H1 (cell line): ENCODE measurements around the gene PIM1. TPM values are rescaled to one million over a fixed set of nuclear protein-coding genes. Genes with fewer than 3 reads are reported as not detected.

ENCODE experiments used
- CTCF ChIA-PET: fragments of 300-600 bp; sonication (Branson Sonifier 250); formaldehyde crosslinking; loops from one replicate; lab custom pipeline; 2021; ENCODE audit not compliant: partially characterized antibody; lab: Charles Lee
- POLR2A ChIA-PET: fragments of 300-600 bp; sonication (Branson Sonifier 250); formaldehyde crosslinking; loops from one replicate; lab custom pipeline; 2021; ENCODE audit warnings: inconsistent platforms; ENCODE audit not compliant: partially characterized antibody; lab: Charles Lee
- DNase-seq, 2 experiments: peaks; one replicate each; pipeline versions ENCODE4 v3.0.0 to v3.0.0-alpha.2; 2010 to 2022; ENCODE audit warnings: low spot score in 2 of 2, low read depth in 1 of 2, mixed read lengths in 1 of 2
- FAIRE-seq: peaks from 2 replicates; lab custom pipeline; 2011; peaks lifted over from hg19 to GRCh38; lab: Jason Lieb, UNC
- H2AFZ ChIP-seq: 2 replicates; pipeline ENCODE4 v1.8.1; 2012; ENCODE audit warnings: low read length, inconsistent platforms
- H2AK5ac ChIP-seq: 2 replicates; pipeline ENCODE4 v1.6.1; 2013; ENCODE audit warnings: low read depth, low read length
- H2BK120ac ChIP-seq: replicated peaks from 2 replicates; pipeline ENCODE3; 2013; ENCODE audit warnings: low read depth, low read length, inconsistent platforms
- H2BK12ac ChIP-seq: 2 replicates; pipeline ENCODE4 v1.6.1; 2013; ENCODE audit warnings: low read depth, low read length
- H2BK15ac ChIP-seq: 2 replicates; pipeline ENCODE4 v1.6.1; 2013; ENCODE audit warnings: low read length
- H2BK20ac ChIP-seq: 2 replicates; pipeline ENCODE4 v1.6.1; 2013; ENCODE audit warnings: low read length
- H2BK5ac ChIP-seq: 2 replicates; pipeline ENCODE4 v1.6.1; 2013; ENCODE audit warnings: low read depth, low read length
- H3K14ac ChIP-seq: 2 replicates; pipeline ENCODE4 v1.6.1; 2013; ENCODE audit warnings: inconsistent platforms; ENCODE audit not compliant: insufficient read length
- H3K18ac ChIP-seq: 2 replicates; pipeline ENCODE4 v1.6.1; 2013; ENCODE audit warnings: low read length; ENCODE audit errors: extremely low read depth
- H3K23ac ChIP-seq: 2 replicates; pipeline ENCODE4 v1.6.1; 2013; ENCODE audit warnings: inconsistent platforms; ENCODE audit not compliant: insufficient read length
- H3K23me2 ChIP-seq: 2 replicates; pipeline ENCODE4 v1.6.1; 2013; ENCODE audit warnings: low read depth, low read length
- H3K27ac ChIP-seq: 2 replicates; pipeline ENCODE4 v1.6.1; 2011; ENCODE audit warnings: low read depth, low read length, inconsistent platforms
- H3K27me3 ChIP-seq, 4 experiments: replicated peaks in 1 of 4; 1 replicate in 1 of 4; 2 replicates in 3 of 4; pipeline versions ENCODE4 v1.6.1 to v1.8.1; 2011 to 2013; ENCODE audit warnings: low read length in 3 of 4, mild to moderate bottlenecking in 3 of 4, inconsistent platforms in 2 of 4, mixed read lengths in 2 of 4, moderate library complexity in 1 of 4; ENCODE audit not compliant: control insufficient read depth in 3 of 4, insufficient read depth in 3 of 4; ENCODE audit errors: extremely low read depth in 1 of 4
- H3K36me3 ChIP-seq, 4 experiments: 2 replicates each; pipeline versions ENCODE4 v1.6.1 to v1.8.1; 2011 to 2013; ENCODE audit warnings: mild to moderate bottlenecking in 4 of 4, low read length in 3 of 4, moderate library complexity in 2 of 4, control low read depth in 1 of 4, inconsistent platforms in 1 of 4; ENCODE audit not compliant: insufficient read depth in 4 of 4, control insufficient read depth in 2 of 4
- H3K4ac ChIP-seq: replicated peaks from 2 replicates; pipeline ENCODE3; 2013; ENCODE audit warnings: low read length, low read depth, mixed read lengths, inconsistent platforms; ENCODE audit not compliant: insufficient read length
- H3K4me1 ChIP-seq, 4 experiments: replicated peaks in 1 of 4; 1 replicate in 1 of 4; 2 replicates in 3 of 4; pipeline versions ENCODE4 v1.6.1 to v1.8.1; 2011 to 2013; ENCODE audit warnings: low read length in 3 of 4, inconsistent platforms in 2 of 4, mixed read lengths in 1 of 4; ENCODE audit not compliant: insufficient read depth in 4 of 4, control insufficient read depth in 3 of 4
- H3K4me2 ChIP-seq, 2 experiments: 2 replicates each; pipeline versions ENCODE4 v1.6.1 to v1.8.1; 2011 to 2013; ENCODE audit warnings: low read depth in 2 of 2, low read length in 2 of 2, control low read depth in 1 of 2, inconsistent platforms in 1 of 2, mild to moderate bottlenecking in 1 of 2; ENCODE audit not compliant: insufficient read depth in 1 of 2
- H3K4me3 ChIP-seq, 4 experiments: fragments of 200-600, 300-600 bp in 1 of 4; sonication (generic), shearing (Covaris generic), sonication (Bioruptor Twin) in 1 of 4; 2 replicates each; pipeline versions ENCODE4 v1.5.1 to v1.8.1; 2011 to 2016; ENCODE audit warnings: low read length in 4 of 4, low read depth in 3 of 4, control low read depth in 2 of 4, inconsistent platforms in 2 of 4, mild to moderate bottlenecking in 2 of 4, mixed read lengths in 1 of 4, moderate library complexity in 1 of 4; ENCODE audit not compliant: insufficient read depth in 2 of 4; ENCODE audit errors: extremely low read depth in 1 of 4
- H3K56ac ChIP-seq: replicated peaks from 2 replicates; pipeline ENCODE3; 2013; ENCODE audit warnings: low read depth, mild to moderate bottlenecking, mixed read lengths, low read length, inconsistent platforms; ENCODE audit not compliant: insufficient read length
- H3K79me1 ChIP-seq: 2 replicates; pipeline ENCODE4 v1.6.1; 2013; ENCODE audit warnings: low read depth, low read length, control low read depth
- H3K79me2 ChIP-seq, 2 experiments: 2 replicates each; pipeline versions ENCODE4 v1.6.1 to v1.8.1; 2012 to 2013; ENCODE audit warnings: low read length in 2 of 2, mild to moderate bottlenecking in 2 of 2, inconsistent platforms in 1 of 2; ENCODE audit not compliant: insufficient read depth in 2 of 2, control insufficient read depth in 1 of 2
- H3K9ac ChIP-seq, 4 experiments: replicated peaks in 1 of 4; 1 replicate in 1 of 4; 2 replicates in 3 of 4; pipeline versions ENCODE4 v1.6.1 to v1.8.1; 2011 to 2013; ENCODE audit warnings: low read depth in 3 of 4, low read length in 3 of 4, control low read depth in 2 of 4, mild to moderate bottlenecking in 2 of 4, moderate library complexity in 2 of 4, inconsistent platforms in 1 of 4; ENCODE audit errors: extremely low read depth in 1 of 4
- H3K9me3 ChIP-seq, 2 experiments: 2 replicates each; pipeline versions ENCODE4 v1.6.1 to v1.8.1; 2012 to 2013; ENCODE audit warnings: mild to moderate bottlenecking in 2 of 2, moderate library complexity in 2 of 2, control low read depth in 1 of 2, inconsistent platforms in 1 of 2, low read depth in 1 of 2, low read length in 1 of 2, mixed read lengths in 1 of 2; ENCODE audit not compliant: insufficient read depth in 2 of 2
- H4K20me1 ChIP-seq, 2 experiments: replicated peaks in 1 of 2; 2 replicates each; pipeline versions ENCODE3 to v1.8.1; 2011 to 2013; ENCODE audit warnings: inconsistent platforms in 2 of 2, low read length in 2 of 2, mild to moderate bottlenecking in 1 of 2; ENCODE audit not compliant: insufficient read depth in 2 of 2, control insufficient read depth in 1 of 2
- H4K5ac ChIP-seq: 2 replicates; pipeline ENCODE4 v1.6.1; 2013; ENCODE audit warnings: low read length, low read depth, mixed read lengths, inconsistent platforms; ENCODE audit not compliant: insufficient read length
- H4K8ac ChIP-seq: 2 replicates; pipeline ENCODE4 v1.8.0; 2013; ENCODE audit warnings: mild to moderate bottlenecking, moderate library complexity, low read length, inconsistent platforms; ENCODE audit not compliant: insufficient read depth; ENCODE audit errors: extremely low read depth
- H4K91ac ChIP-seq: replicated peaks from 2 replicates; pipeline ENCODE3; 2013; ENCODE audit warnings: low read length, mixed read lengths, inconsistent platforms; ENCODE audit not compliant: insufficient read length
- BACH1 ChIP-seq: IDR thresholded peaks from 2 replicates; pipeline ENCODE4 v1.6.1; 2012; ENCODE audit warnings: low read length, improper control_type of control experiment
- EP300 ChIP-seq, 2 experiments: IDR thresholded peaks; 1 replicate in 1 of 2; 2 replicates in 1 of 2; pipeline ENCODE4 v1.6.1; 2011 to 2012; ENCODE audit warnings: low read depth in 2 of 2, low read length in 2 of 2, mild to moderate bottlenecking in 2 of 2, borderline replicate concordance in 1 of 2, inconsistent platforms in 1 of 2, moderate library complexity in 1 of 2
- MAFK ChIP-seq: IDR thresholded peaks from 2 replicates; pipeline ENCODE4 v1.6.1; 2012; ENCODE audit warnings: low read depth, mild to moderate bottlenecking, improper control_type of control experiment, low read length
- NANOG ChIP-seq: IDR thresholded peaks from 2 replicates; pipeline ENCODE4 v1.6.1; 2011; ENCODE audit warnings: low read length, low read depth, mild to moderate bottlenecking, inconsistent platforms; ENCODE audit not compliant: insufficient read depth, poor library complexity, severe bottlenecking
- RNF2 ChIP-seq: fragments of 200-900, 300-1000 bp; sonication (generic); IDR thresholded peaks from 2 replicates; pipeline ENCODE4 v1.7.1; 2016; ENCODE audit warnings: borderline replicate concordance, low read depth, mild to moderate bottlenecking, antibody characterized with exemption, low read length; ENCODE audit not compliant: poor library complexity, severe bottlenecking; ENCODE audit errors: missing control alignments
- TBP ChIP-seq: IDR thresholded peaks from 2 replicates; pipeline ENCODE4 v1.6.1; 2011; ENCODE audit warnings: low read depth, low read length, improper control_type of control experiment
- YY1 ChIP-seq: IDR thresholded peaks from 2 replicates; pipeline ENCODE4 v1.6.1; 2011; ENCODE audit warnings: low read depth, mild to moderate bottlenecking, low read length
- WGBS, 2 experiments: shearing (Covaris generic) in 1 of 2; methylation state at CpG; one replicate each; pipeline versions ENCODE4 v1.1.6 to v1.1.7; 2013 to 2015; ENCODE audit warnings: low lambda C conversion rate in 2 of 2, mixed read lengths in 2 of 2, inconsistent platforms in 1 of 2, low coverage in 1 of 2, missing lambda C conversion rate in 1 of 2; ENCODE audit not compliant: insufficient replicate concordance in 2 of 2, insufficient coverage in 1 of 2, insufficient read length in 1 of 2; ENCODE audit errors: extremely low coverage in 1 of 2, missing lambda C conversion rate in 1 of 2; 5-methylcytosine and 5-hydroxymethylcytosine counted together
- polyA plus RNA-seq, 7 experiments: library from polyadenylated mRNA; depleted of rRNA in 3 of 7; stranded (reverse) in 5 of 7; unstranded in 2 of 7; fragments of >200 nt in 5 of 7; fragments of 200-250 nt in 2 of 7; gene quantifications; 1 replicate in 5 of 7; 2 replicates in 1 of 7; 4 replicates in 1 of 7; pipeline versions ENCODE4 v1.2.1 to v1.2.3, GENCODE V29; 2011 to 2013; ENCODE audit warnings: missing spikeins in 2 of 7, mixed read lengths in 2 of 7
- total RNA-seq: library from RNA; stranded (reverse); fragmentation: NEBNext Ultra II Directional; extraction: Animal tissue kit (Norgen Biotek cat#: 25700); gene quantifications from 2 replicates; pipeline ENCODE4 v1.2.1, GENCODE V29; 2021

Gene PIM1
- total and polyA plus RNA-seq, 2 of the 8 experiments (the other 6 are each of a cell fraction or from before 2014, with no cell fraction given): 25.5 to 94.9 TPM

DNA sequence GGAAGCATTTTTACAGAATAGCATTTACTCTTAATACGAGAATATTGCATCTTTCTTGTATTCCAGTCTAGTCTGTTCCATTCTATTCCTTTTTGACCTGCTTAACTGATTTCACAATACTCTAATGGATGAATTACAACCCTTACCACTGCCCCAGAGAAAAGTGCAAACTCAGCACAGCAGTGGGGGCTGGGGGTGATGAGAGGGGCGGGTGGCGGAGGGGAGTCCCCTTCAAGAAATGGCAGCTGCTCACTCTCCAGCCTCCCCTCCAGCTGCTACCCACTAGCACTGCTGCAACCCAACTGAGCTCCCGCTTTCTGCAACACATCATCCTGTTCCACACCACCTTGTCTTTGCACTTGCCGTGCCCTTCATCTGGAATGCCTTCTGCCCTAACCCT lies 30.1 kb downstream of the PIM1 start:
- Histone ChIP-seq H3K4ac (no peak overlapping the region), H3K27ac (no peak overlapping the region), H3K23me2 (peaks cover 5% of the 10 kb centered on the region; the same call in 1 of the 2 replicates), H3K79me1 (no peaks in the 10 kb centered on the region), H3K9ac (no peak overlapping the region), H2AFZ (no peak overlapping the region), H3K36me3 (no peaks in the 10 kb centered on the region), H3K14ac (no peak overlapping the region), H3K23ac (no peak overlapping the region), H3K56ac (no peak overlapping the region), H2AK5ac (no peak overlapping the region), H3K4me3 (no peak overlapping the region), H3K4me1 (no peaks in the 10 kb centered on the region; a peak in 1 of 7 replicates), H2BK20ac (no peak overlapping the region), H2BK5ac (no peak overlapping the region), H3K27me3 (no peaks in the 10 kb centered on the region; a peak in 1 of 7 replicates), H3K9me3 (no peaks in the 10 kb centered on the region), H4K91ac (no peak overlapping the region), H3K4me2 (no peak overlapping the region), H2BK120ac (no peak overlapping the region), H4K8ac (no peak overlapping the region), H3K79me2 (no peaks in the 10 kb centered on the region), H2BK15ac (no peak overlapping the region), H3K18ac (no peak overlapping the region), H2BK12ac (no peak overlapping the region), H4K5ac (no peak overlapping the region), H4K20me1 (peaks cover 0 to 2% of the 10 kb centered on the region in 2 experiments)
- FAIRE-seq (no peak), DNase-seq (no peak)
- TF ChIP-seq BACH1: no peak
- no peak for TF ChIP-seq TBP
- TF ChIP-seq RNF2: no peak
- TF ChIP-seq MAFK: peak; percentile 61
- TF ChIP-seq NANOG: no peak
- no peak for TF ChIP-seq EP300 (IDR thresholded peaks at IDR 0.05; ENCODE audit: borderline replicate concordance in 1 of 2, low read depth in 2 of 2, low read length in 2 of 2)
- no peak for TF ChIP-seq YY1
- WGBS, 2 experiments: 91% methylated on average over 4 of the region's 5 CpGs; no CpG with 5 or more reads in 1 of the 2 experiments
- POLR2A ChIA-PET: interaction anchor here (1.3 kb wide), 2 partner anchors 24 to 146 kb away, joined by 3 to 4 read pairs; no protein-coding TSS in a partner anchor
- CTCF ChIA-PET: interaction anchor here (1.1 to 34.9 kb wide), 9 partner anchors 8 to 177 kb away, joined by 3 to 866 read pairs (median 4); no protein-coding TSS in a partner anchor
